Measurements from ENCODE around the gene ZNF175.

- TF ChIP-seq CTCF (IDR thresholded peaks at IDR 0.05) = no peak
- no peak for TF ChIP-seq EZH2phosphoT487 (IDR thresholded peaks at IDR 0.05)
- no peak for TF ChIP-seq EZH2 (IDR thresholded peaks at IDR 0.05)
Observed at GRCh38 chr19:51572908-51573307, 1.8 kb downstream of the ZNF175 start.
